ENCODE results near the gene CKM. TPM values are rescaled to one million over a fixed set of nuclear protein-coding genes. Genes with fewer than 3 reads are reported as not detected.
"Not testable (repeated sequence)": the region's sequence is repeated elsewhere in the genome, so short reads cannot be mapped to it uniquely, and the experiment has no call there.

The CKM gene
- total RNA-seq, 1 donor from 2014 or later = not detected

- no peak for DNase-seq (ENCODE audit: low spot score)
These were observed 29.0 kb downstream of the CKM start for GRCh38 chr19:45293682-45294081.

- DNase-seq (ENCODE audit: low spot score) = no peak
These were observed 30.8 kb downstream of the CKM start for GRCh38 chr19:45291834-45292233.

- no peak for DNase-seq (ENCODE audit: low spot score)
These were observed 32.2 kb downstream of the CKM start for GRCh38 chr19:45290381-45290931.

DNA sequence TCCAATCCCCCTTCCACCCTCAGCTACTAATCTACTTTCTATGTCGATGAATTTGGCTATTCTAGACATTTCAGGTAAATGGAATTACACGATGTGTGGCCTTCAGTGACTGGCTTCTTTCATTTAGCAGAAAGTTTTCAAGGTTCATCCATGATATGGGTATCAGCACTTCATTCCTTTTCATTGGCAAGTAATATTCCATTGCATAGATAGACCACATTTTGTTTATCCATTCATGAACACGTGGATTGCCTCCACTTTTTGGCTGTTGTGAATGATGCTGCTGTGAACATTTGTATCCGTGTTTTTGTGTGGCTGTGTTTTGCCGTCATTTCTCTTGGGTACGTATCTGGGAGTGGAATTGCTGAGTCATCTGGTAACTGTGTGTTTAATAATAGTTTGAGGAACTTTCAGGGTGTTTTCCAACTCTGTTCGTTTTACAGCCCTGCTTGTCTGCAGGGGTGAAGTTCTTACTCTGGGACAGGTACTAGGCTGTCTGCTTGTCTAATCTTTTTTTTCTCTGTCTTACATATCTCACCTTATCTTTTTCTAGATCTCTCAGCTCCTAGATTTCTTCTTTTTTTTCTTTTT, 39.1 kb downstream of the CKM start:
- DNase-seq (ENCODE audit: low spot score) = no peak

DNA sequence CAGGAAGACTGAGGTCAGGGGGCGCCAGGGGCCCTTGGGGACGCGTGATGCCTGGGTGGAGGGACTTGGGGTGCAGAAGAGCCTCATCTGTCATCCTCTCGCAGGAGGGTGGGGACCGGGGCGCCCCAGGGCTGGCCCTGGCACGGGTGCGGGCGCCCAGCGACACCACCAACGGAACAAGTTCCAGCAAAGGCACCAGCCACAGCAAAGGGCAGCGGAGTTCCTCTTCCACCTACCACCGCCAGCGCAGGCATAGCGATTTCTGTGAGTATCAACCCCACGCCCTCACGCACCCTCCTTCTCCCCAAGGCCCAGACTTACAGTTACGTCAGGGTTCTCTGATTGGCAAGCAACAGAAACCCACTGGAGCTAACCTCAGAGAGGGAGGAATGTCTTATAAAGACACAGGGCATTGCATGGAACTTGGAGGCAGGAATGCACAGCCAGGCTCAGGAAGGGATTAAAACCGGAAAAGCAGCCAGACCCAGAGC, 42.2 kb downstream of the CKM start:
- DNase-seq (ENCODE audit: low spot score) = peak; percentile 34

DNA sequence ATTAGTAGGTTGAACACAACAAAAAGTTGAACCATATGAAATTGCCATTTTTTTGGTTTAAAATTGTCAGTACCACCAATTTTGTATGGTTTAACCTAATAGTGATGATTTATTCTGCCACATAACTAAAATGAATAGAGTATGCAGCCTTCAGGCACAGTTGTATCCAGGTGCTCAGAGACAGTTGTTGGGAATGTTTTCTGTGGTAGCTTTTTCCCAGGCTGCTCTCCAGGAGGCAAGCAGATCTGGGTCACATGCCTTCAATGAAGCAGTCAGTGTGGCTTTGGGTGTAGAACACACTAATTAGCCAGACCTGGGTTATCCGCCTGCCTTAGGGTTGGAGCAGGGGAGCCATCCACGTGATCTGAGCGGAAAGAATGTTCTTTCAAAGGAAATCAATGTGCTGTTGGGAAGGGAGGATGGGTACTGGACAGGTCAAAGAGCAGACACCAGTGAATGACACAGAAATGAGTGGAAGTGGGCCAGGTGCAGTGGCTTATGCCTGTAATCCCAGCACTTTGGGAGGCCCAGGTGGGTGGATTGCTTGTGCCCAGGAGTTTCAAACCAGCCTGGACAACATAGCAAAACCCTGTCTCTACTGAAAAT, 43.0 kb downstream of the CKM start:
- no peak for DNase-seq (ENCODE audit: low spot score)

DNA sequence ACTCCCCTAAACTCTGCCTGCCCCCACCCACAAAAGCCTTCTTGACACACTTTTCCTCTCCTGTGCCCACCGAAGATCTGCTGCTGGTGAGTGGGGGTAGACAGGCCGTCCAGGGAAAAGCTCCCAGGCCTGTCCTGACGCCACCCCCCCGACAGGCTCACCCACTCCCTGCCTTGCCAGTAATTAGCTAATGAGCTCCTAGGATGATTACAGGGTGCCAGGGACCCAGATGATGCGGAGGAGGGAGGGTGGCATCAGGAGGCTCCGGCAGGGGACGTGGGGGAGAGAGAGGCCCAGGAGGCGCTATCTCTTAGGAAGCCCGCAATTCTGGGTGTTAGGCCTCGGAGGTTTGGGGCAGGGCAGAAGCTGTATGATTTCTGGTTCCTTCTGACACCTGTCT, 44.6 kb downstream of the CKM start:
- DNase-seq (ENCODE audit: low spot score) = no peak

DNA sequence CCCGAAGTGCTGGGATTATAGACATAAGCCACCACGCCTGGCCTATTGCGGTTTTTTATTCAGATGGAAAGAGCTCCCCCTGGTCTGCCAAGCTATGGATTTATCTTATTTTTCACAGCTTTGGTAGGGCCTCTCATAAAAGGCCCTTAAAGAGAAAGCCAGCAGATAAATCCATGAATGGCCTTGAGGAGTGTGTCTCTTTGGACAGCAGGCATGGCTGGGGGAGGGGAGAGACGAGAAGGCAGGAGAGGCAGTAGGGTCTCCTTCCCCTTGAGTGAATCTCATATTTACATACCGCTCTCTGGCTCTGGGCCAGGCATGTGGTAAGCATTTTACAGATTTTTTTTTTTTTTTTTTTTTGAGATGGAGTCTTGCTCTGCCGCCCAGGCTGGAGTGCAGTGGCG, 46.4 kb downstream of the CKM start:
- peak; percentile 67 for DNase-seq (ENCODE audit: low spot score)

DNA sequence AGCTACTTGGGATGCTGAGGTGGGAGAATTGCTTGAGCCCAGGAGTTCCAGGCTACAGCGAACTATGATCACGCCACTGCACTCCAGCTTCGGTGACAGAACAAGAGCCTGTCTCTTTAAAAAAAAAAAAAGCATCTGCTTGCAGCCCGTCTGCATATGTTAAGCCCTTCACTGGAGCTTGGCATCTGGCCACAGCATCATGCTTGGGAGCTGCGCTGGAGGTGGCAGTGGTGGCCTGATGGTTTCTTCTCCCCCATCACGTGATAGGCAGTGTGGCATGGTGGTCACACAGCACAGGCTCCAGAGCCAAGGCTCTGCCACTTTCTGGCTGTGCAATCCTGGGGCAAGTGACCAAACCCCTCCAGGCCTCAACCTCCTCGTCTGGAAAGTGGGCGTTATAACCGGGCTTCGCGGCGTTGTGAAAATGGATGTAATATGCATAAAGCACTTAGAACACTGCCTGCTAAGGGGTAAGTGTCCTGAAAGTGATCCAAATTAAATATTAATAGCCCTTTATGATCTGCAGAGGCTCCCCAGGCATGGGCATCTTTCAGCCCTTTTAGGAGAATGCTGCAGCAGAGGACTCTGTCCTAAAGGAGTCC, 47.2 kb downstream of the CKM start:
- peak; percentile 41 for DNase-seq (ENCODE audit: low spot score)

- no peak for DNase-seq (ENCODE audit: low spot score)
These were observed 49.2 kb downstream of the CKM start for GRCh38 chr19:45273521-45273855.

DNA sequence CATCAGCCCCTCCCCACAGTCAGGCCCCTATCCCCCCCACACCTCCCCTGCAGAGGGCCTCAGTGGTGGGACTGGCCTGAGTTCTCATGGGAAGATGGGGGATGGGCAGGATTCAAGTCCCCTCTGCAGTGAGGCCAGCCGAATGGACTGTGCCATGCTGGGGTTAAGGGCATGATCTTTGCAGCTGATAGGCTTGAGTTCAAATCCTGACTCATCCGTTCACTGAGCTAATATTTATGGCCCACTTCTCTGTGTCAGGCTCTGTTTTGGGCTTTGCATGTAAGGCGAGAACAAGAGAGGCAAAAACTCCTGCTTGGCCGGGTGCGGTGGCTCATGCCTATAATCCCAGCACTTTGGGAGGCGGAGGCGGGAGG, 51.0 kb downstream of the CKM start:
- no peak for DNase-seq (ENCODE audit: low spot score)

DNA sequence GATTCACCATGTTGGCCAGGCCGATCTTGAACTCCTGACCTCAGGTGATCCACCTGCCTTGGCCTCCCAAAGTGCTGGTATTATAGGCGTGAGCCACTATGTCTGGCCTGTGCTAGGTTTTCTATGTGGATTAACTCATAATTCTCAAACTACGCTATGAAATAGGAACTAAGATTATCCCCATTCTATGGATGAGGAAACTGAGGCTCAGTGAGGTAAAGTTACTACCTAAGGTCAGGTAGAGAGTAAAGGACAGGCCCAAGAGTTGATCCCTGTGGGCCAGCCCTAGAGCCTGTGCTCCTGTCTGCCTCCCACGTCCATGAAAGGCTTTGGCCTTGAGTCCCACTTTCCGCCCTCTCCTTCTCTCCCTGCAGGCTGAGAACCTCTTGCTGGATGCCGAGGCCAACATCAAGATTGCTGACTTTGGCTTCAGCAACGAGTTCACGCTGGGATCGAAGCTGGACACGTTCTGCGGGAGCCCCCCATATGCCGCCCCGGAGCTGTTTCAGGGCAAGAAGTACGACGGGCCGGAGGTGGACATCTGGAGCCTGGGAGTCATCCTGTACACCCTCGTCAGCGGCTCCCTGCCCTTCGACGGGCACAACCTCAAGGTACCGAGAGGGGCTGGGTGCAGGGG, 51.5 kb downstream of the CKM start:
- DNase-seq (ENCODE audit: low spot score) = no peak

GRCh38 chr19:45269939-45270338, 52.7 kb downstream of the CKM start:
- not testable (repeated sequence) for DNase-seq (ENCODE audit: low spot score)

DNA sequence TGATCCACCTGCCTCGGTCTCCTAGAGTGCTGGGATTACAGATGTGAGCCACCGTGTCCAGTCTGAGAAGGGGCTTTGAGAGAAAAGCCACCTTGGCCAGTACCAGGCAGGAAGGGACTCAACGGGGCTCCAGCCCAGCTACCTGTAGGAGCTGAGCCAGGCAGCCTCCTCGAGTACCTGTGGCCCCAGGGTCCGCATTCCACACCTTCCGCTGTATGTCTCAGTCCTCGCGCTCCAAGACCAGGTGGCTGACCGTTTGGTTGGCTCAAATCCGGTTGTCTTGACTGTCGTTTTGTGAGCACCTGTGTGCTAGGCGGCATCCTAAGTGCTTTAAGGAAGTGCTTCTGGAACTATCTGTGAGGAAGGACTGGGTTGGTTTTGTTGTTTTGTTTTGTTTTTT, 55.4 kb downstream of the CKM start:
- DNase-seq (ENCODE audit: low spot score) = no peak

DNA sequence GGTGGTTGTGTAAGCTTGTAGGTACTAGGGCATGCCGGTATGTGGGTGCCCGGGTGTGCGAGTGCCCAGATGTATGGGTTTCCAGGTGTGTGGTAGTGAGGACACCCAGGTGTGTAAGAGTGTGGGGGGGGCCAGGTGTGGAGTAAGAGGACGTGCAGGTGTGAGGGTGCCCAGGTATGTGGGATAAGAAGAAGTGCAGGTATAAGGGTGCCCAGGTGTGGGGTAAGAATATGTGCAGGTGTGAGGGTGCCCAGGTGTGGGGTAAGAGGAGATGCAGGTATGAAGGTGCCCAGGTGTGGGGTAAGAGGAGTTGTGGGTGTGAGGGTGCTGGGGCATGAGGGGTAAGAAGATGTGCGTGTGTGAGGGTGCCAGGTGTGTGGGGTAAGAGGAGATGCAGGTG, 57.3 kb downstream of the CKM start:
- no peak for DNase-seq (ENCODE audit: low spot score)

- DNase-seq (ENCODE audit: low spot score) = no peak
These were observed 57.8 kb downstream of the CKM start for GRCh38 chr19:45264781-45265317.

GRCh38 chr19:45263013-45263412, 59.7 kb downstream of the CKM start:
- DNase-seq (ENCODE audit: low spot score) = no peak

- no peak for DNase-seq (ENCODE audit: low spot score)
These were observed 60.1 kb downstream of the CKM start for GRCh38 chr19:45262570-45262969.

GRCh38 chr19:45258862-45259261, 63.8 kb downstream of the CKM start:
- no peak for DNase-seq (ENCODE audit: low spot score)

GRCh38 chr19:45256836-45257235, 65.8 kb downstream of the CKM start:
- no peak for DNase-seq (ENCODE audit: low spot score)
